NCI-H774 (cell line): ENCODE results near the gene WDR53.
A peak's percentile ranks its signal among the peaks of the same experiment; 100 is the strongest.
"Not testable (repeated sequence)": the region's sequence is repeated elsewhere in the genome, so short reads cannot be mapped to it uniquely, and the experiment has no call there.

ENCODE experiments used
- DNase-seq: peaks from one replicate; lab custom pipeline; 2025; lab: John Stamatoyannopoulos, UW

WDR53 gene

DNA sequence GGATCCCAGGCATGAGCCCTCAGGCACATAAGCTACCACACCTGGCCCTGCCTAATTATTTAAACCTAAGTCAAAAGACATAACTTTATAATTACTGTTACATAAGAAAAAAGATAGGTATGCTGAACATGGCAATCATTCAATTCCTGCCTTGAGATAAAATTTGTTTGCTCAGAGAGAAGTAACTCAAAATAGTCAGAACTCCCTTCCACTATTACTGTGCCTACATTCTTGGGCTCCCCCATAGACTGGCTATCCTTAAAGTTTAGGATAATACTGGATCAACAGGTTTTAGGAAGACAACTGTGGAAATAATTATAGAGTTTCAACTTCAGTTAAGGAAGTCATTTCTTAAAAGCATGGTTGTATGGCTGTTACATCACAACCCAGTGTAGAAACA, 9.9 kb downstream of the WDR53 start:
- no peak for DNase-seq

DNA sequence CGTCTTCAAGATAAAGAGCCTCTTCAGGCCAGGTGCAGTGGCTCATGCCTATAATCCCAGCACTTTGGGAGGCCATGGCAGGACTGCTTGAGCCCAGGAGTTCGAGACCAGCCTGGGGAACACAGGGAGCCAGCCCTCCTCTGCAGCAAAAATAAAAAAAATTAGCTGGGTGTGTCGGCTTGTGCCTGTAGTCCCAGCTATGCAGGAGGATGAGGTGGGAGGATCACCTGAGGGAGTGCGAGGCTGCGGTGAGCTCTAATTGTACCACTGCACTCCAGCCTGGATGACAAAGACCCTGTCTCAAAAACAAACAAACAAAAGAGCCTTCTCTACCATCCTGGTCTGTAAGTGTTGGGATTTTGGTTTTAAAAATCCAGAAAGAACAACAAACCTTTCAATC, 11.1 kb downstream of the WDR53 start:
- no peak for DNase-seq

DNA sequence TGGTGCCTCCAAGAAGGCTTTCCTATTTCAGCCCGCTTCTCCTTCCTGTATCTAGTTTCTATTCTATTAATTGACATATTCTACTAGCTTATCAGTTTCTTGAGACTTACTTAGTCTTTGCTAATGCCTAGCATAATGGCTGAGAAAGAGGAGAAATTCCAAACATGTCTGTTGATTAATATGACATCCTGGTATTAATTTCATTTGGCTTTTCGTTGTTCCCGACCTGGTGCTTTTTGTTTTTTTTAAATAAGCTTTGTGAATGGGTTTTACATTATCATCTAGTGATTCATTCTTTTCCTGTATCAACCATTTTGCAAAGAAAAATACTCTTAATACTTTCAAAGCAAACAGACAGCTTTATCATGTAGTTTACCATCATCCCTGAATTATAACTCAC, 13.1 kb downstream of the WDR53 start:
- no peak for DNase-seq

DNA sequence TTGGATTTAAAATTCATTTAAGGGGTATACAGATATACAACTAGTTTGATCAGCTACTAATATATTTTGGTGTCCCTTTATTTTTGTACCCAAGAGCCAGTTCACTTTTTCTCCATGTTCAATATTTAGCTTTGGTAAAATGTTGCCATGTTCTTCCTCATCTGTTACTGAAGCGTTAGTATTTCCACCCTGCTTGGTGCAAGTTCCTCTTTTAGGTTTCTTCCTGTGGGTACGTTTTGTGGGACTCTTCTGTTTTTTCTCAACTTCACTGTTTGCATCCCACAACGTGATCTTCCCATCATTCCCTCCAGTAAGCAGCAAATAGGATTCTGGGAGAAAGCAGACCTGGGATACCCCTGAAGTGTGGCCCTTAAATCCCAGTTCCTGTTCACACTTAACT, 14.1 kb downstream of the WDR53 start:
- no peak for DNase-seq

DNA sequence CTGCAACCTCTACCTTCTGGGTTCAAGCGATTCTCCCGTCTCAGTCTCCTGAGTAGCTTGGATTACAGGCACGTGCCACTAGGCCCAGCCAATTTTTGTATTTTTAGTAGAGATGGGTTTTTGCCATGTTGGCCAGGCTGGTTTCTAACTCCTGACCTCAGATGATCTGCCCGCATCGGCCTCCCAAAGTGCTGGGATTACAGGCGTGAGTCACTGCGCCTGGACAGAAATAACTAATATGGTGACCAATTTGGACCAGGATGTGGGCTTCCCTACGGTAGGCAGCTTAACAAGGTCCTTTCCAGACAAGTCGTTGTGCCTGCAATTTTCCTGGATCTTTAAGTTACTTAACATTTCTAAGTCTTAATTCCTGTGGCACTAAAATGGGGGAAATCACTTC, 14.8 kb downstream of the WDR53 start:
- no peak for DNase-seq

DNA sequence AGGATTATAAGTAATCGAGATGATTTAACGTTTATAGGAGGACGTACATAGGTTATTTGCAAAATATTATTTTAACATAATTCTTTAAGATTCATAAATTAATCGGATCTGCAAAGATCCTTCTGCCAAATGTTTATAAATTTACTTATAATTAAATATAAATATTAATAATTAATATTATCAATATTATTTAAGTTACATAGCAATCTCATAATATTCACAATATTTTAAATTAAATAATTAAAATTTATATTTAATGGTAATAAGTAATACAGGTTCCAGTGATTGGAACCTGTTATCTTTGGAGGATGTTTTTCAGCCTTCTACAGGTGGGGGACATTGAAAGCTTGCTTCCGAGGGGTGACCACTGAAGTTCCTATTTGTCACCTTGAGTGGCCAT, 16.1 kb downstream of the WDR53 start:
- no peak for DNase-seq

DNA sequence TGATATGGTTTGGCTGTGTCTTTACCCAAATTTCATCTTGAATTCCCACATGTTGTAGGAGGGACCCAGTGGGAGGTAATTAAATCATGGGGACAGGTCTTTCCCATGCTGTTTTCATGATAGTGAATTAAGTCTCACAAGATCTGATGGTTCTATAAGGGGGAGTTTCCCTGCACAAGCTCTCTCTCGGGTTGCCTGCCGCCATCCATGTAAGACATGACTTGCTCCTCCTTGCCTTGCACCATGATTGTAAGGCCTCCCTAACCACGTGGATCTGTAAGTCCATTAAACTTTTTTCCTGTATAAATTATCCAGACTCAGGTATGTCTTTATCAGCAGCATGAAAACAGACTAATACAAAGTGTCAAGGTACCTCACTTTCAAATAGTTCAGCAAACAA, 18.2 kb downstream of the WDR53 start:
- not testable (repeated sequence) for DNase-seq

DNA sequence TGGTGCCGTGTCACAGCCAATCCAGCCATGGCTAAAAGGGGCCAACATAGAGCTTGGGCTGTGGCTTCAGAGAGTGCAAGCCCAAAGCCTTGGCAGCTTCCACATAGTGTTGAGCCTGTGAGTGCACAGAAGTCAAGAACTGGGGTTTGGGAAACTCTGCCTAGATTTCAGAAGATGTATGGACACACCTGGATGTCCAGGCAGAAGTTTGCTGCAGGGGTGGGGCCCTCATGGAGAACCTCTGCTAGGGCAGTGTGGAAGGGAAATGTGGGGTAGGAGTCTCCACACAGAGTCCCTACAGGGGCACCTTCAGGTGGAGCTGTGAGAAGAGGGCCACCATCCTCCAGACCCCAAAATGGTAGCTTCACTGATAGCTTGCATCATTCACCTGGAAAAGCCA, 19.0 kb downstream of the WDR53 start:
- not testable (repeated sequence) for DNase-seq

DNA sequence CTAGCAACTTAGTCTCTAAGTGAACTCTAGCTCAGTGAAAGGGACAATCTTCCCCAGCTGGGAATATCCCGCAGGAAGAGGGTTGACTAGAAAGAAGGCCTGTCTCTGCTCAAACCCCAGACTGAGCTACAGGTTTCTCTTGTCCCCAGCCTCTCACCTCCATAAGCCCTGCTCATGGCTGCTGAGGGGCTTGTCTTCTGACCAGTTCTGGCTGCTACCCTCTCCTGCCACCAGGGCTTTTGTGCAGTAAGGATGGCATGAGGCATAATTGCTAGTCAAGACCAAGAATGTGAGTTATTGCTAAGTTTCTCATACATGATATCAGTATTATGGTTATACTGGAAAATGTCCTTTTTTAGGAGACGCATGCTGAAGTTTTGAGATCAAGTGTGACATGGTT, 21.3 kb downstream of the WDR53 start:
- no peak for DNase-seq

DNA sequence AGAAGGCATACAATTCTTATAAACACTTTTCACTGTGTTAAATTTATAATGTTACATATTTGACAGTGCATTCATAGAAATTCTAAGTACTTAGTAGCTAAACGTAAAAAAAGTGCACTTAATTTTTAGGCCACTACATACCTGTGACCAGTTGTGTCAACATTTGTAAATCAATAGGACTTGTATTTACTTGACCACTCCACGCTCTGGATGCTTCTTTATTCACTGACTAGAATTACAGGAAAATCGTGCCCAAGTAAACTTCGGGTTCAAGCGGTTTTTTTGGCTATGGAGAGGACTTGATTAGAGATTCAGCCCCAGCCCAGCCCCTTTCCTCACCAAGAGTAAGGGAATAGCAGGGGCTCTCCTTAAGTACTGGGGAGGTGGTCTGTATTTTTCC, 21.8 kb downstream of the WDR53 start:
- DNase-seq: peak; percentile 46

DNA sequence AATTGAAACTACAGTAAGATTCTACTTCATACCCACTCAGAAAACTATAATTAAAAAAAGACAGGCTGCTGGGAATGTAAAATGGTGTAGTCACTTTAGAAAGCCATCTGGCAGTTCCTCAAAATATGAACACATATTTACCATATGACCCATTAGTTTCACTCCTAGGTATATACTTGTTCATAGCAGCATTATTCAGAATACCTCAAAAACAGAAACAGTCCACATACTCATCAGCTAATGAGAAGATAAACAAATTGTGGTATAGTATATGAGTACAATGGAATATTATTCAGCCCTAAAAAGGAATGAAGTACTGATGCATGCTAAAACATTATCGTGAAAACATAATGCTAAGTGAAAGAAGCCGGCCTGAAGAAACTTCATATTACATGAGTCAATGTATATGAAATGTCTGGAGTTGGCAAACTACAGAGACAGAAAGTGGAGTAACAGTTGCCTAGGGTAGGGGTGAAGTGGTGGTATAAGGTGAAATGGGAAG, 23.8 kb downstream of the WDR53 start:
- DNase-seq: no peak

DNA sequence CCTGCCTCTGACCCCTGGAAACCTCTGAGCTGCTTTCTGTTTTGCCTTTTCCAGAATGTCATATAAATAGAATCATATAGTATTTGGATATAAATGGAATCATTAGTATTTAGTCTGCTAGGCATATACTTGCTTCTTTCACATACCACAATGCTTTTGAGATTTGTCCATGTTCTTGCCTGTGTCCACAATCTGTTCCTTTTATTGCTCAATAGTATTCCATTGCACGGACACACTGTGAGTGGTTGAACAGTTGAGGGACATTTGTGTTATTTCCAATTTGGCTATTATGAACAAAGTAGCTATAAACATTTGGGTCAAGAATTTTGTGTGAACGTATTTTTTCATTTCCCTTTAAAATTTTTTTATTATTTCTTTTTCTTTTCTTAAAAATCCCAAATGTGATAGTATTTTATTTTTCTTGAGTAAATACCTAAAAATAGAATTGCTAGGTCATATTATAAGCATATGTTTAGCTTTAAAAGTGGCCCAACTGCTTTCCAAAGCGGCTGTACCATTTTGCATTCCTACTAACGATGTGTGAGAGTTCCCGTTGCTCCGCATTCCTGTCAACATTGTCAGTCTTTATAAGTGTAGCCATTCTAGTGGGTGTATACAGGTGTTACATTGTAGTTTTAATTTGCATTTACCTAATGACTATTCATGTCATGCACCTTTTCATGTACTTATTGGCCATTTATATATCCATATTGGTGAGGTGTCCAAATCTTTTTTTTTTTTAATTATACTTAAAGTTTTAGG, 26.5 kb downstream of the WDR53 start:
- no peak for DNase-seq

DNA sequence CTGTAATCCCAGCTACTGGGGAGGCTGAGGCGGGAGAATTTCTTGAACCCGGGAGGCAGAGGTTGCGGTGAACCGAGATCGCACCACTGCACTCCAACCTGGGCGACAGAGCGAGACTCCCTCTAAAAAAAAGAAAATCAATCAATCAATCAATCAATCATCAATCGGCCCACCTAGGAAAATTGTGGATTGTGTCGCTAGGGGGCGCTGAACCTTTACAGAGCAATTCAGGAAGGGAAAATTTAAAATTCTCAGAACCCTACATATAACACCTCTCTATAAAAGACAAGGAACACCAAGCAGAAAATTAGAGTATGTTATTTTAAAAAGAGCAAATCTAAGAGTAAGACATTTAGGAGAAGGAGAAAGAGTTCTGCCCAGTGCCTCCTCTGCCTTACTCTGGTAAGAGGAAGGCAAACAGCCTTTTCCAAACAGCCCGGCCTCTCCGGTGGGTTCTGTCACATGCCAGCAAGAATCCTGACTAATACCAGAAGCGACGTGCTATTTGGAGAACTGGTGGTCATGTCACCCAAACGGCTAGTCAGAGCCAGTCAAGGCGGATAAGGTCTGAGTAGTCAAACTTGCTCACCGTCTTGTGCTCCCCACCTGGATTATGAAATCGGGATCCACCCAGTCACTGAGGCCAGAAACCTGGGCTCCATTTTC, 30.9 kb downstream of the WDR53 start:
- DNase-seq: peak; percentile 23

DNA sequence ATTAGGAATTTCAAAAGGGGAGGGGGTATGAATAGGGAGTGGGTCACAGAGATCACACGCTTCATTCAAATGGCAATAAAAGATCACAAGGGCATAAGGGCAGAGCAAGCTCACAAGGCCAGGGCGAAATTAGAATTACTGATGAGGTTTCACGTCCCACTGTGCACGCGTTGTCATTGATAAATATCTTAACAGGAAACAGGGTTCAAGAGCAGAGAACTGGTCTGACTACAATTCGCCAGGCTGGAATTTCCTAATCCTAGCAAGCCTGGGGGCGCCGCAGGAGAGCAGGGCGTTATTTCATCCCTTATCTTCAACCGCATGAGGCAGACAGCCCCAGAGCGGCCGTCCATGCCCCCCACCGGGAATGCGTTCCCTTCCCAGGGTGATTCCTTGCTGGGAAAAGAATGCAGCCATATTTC, 35.1 kb downstream of the WDR53 start:
- DNase-seq: no peak

DNA sequence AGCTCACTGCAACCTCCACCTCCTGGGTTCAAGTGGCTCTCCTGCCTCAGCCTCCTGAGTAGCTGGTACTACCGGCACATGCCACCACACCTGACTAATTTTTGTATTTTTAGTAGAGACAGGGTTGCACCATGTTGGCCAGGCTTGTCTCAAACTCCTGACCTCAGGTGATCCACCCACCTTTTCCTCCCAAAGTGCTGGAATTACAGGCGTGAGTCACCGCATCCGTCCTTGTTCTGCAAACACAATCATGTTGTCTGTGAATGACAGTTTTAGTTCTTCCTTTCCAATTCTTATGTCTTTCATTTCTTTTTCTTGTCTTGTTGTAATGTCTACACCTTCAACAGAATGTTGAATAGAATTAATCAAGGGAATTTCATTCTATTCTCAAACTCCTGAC, 36.9 kb downstream of the WDR53 start:
- no peak for DNase-seq

DNA sequence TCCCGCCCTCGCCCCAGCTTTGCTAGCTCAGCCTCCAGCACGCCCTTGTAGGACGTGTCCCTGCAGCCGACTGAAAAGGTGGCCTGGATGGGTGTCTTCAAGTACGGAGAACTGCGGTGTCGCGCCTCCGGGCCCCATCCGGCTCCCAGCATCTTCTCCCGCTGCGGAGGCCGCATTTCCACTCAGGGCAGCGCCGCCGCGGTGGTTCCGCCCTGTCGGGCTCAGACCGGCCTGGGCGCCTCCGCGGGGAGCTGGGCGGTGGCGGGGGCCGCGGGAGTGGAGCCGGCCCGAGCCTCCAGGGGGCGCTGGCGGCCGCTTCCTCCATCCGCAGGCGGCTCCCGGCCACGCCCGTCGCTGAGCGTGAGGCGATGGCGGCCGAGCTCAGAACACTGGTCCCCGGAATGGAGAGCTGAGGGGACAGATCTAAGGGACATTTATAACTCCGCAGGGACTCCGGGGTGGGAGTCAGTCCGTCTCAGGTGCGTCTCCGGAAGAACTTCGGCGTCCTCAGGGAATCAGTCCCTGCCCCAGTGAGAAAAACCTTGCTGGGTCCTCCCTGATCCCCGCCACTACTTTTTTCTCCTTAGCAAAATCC, 39.6 kb downstream of the WDR53 start:
- DNase-seq: peak; percentile 95

DNA sequence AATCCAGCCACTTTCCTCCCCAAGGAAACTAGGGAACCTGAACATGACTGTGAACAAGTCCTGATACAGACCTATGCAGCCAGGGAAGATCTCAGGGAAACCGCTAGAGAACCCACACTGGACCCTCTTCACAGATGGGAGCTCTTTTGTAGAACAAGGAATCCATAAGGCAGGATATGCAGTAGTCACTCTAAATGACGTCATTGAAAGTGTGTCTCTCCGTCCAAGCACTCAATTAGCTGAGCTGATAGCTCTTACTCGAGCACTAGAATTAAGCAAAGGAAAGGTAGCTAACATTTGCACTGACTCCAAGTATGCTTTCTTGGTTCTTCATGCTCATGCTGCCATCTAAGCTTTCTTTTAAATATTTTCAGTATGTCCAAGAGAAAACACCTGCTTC, 43.2 kb downstream of the WDR53 start:
- no peak for DNase-seq

DNA sequence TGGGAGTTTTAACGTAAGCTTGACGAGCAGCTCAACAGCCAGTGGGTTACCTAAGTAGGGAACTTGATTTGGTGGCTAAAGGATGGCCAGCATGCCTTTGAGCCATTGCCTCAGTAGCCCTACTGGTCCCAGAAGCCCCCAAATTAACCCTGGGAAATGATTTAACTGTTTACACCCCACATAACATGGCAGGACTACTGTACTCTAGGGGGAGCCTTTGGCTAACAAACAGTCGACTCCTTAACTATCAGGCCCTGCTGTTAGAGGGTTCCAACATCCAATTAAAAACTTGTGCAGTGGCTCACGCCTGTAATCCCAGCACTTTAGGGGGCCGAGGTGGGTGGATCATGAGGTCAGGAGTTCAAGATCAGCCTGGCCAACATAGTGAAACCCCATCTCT, 43.8 kb downstream of the WDR53 start:
- no peak for DNase-seq

DNA sequence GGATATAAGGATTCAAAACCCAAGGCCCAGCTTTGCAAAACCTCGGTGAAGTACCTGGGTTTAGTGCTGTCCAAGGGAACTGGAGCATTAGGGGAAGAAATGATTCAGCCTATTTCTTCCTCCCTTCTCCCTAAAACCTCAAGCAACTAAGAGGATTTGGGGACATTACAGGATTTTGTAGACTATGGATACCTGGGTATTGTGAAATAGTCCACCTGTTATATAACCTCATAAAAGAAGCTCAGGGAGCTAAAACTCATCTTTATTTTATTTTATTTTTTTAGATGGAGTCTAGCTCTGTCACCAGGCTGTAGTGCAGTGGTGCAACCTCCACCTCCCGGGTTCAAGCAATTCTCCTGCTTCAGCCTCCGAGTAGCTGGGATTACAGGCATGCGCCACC, 44.5 kb downstream of the WDR53 start:
- DNase-seq: no peak

DNA sequence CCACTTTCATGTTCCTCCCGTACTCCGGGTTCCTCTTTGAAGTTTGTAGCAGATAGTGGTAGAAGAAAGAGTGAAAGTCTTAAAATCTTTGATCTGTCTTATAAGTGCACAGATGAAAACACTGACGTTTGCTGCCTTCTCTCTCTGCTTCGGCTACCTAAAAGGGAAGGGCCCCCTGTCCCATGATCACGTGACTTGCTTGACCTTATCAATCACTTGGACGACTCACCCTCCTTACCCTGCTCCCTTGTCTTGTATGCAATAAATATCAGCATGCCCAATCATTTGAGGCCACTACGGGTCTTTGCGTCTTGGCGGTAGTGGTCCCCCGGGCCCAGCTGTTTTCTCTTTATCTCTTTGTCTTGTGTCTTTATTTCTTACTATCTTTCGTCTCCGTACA, 47.1 kb downstream of the WDR53 start:
- not testable (repeated sequence) for DNase-seq

DNA sequence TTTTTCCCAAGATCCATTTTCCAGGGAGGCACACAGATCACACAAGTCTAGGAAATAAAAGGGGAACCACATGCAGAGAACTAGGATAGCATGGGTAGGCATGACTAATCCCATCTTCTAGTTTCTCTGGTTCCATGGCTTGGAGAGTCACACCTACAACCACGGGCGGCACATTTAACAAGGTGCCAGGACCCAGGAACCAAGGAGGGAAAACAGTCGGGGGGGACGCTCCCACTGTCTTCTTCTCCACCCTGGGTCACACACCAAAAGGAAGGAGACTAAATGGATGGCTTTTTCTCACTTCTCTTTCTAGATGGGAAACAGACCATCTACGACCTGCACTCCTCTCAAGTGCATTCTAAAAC, 48.7 kb downstream of the WDR53 start:
- no peak for DNase-seq

DNA sequence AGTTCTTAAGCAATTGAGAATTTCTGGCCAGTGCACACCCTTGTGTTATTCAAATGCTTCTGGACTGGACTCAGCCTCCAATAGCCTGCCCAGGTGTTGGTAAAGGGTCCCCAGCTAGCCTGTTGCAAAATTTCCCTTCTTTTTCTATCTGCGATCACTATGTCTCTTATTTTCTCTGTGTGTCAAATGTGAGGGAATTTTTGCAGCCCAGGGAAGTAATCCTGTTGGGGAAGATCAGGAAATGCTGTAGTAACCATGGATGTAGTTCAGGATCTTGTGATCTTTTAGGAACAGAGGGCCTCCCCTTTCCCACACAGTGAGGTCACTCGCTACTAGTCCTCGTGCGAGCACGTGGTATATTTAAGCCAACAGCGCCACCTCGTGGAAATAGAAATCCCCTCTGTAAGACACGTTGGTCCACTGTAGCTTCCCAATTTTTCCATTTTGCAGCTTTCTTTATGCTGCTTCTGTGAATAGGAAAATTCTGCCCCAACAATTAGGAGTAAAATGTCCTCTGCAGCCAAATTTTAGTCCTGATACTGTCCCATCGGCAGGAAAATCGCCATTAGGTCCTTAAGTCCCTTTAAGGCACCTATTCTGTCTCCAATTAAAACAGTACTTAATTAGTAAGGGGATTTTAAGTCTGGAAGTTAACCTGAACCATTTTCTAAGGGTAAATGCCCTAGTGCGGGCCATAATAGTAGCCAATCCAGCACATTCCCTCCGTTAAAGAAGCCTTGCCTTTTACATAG, 49.2 kb downstream of the WDR53 start:
- DNase-seq: peak; percentile 49

DNA sequence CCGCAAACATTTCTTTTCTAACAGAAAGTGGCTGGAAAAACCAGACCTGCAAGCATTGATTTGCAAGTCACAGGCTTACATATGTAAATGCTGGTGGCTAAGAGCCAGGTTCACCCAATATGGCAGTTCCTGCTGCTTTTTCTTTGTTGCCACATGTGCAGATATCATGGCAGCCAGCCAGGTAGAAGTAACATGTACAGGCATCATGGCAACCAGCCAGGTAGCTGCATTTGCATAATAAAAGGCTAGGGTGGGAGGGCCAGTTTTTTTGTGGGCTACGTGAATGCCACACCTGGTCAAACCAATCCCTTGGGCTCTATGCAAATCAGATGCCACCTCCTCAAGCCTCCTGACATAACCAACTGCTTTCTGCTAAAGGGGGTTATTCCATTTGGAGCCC, 50.4 kb downstream of the WDR53 start:
- peak; percentile 81 for DNase-seq
